OCI-LY3 (cell line): ENCODE results near the gene ROBO2.

Source experiments
- H2AFZ ChIP-seq: fragments of 200-600, 300-600 bp; shearing (Covaris generic); 2 replicates; pipeline ENCODE4 v1.6.0; 2014; ENCODE audit warnings: antibody characterized with exemption, low read depth, low read length
- H3K27ac ChIP-seq: fragments of 200-600, 300-600 bp; sonication (generic); 2 replicates; pipeline ENCODE4 v1.5.1; 2014; ENCODE audit warnings: mild to moderate bottlenecking, low read length, moderate library complexity, mixed read lengths
- H3K27me3 ChIP-seq: fragments of 200-600, 300-600 bp; sonication (generic); 2 replicates; pipeline ENCODE4 v1.6.1; 2014; ENCODE audit warnings: low read depth, low read length, mixed read lengths
- H3K36me3 ChIP-seq: fragments of 200-600, 300-600 bp; sonication (generic); replicated peaks from 2 replicates; pipeline ENCODE3; 2014; ENCODE audit warnings: low read depth, low read length, mixed read lengths
- H3K4me1 ChIP-seq: fragments of 300-600, 200-600 bp; sonication (generic); 2 replicates; pipeline ENCODE4 v1.6.1; 2014; ENCODE audit warnings: low read length, mixed read lengths
- H3K4me2 ChIP-seq: fragments of 200-600, 300-600 bp; sonication (generic); 2 replicates; pipeline ENCODE4 v1.6.1; 2014; ENCODE audit warnings: low read length, mixed read lengths
- H3K4me3 ChIP-seq: fragments of 300-600, 200-600 bp; sonication (generic); 2 replicates; pipeline ENCODE4 v1.5.1; 2014; ENCODE audit warnings: antibody characterized with exemption, mild to moderate bottlenecking, low read length, moderate library complexity
- H3K79me2 ChIP-seq: fragments of 300-600, 200-600 bp; shearing (Covaris generic); 2 replicates; pipeline ENCODE4 v1.6.1; 2014; ENCODE audit warnings: mild to moderate bottlenecking, low read length, mixed read lengths
- H3K9ac ChIP-seq: fragments of 300-600, 200-600 bp; shearing (Covaris generic); 2 replicates; pipeline ENCODE4 v1.6.0; 2014; ENCODE audit warnings: mild to moderate bottlenecking, low read length, moderate library complexity
- H3K9me3 ChIP-seq: fragments of 200-600, 300-600 bp; shearing (Covaris generic); 2 replicates; pipeline ENCODE4 v1.6.1; 2014; ENCODE audit warnings: low read length, mixed read lengths; ENCODE audit not compliant: insufficient read depth
- H4K20me1 ChIP-seq: fragments of 200-600, 300-600 bp; sonication (generic); 2 replicates; pipeline ENCODE4 v1.6.1; 2016; ENCODE audit warnings: low read length, mixed read lengths; ENCODE audit not compliant: insufficient read depth
- CTCF ChIP-seq: fragments of 200-600, 300-600 bp; sonication (generic); IDR thresholded peaks from 2 replicates; pipeline ENCODE4 v1.5.1; 2014; ENCODE audit warnings: antibody characterized with exemption, low read length, low read depth
- EZH2phosphoT487 ChIP-seq: fragments of 200-600 bp; shearing (Covaris generic); IDR thresholded peaks from 2 replicates; pipeline ENCODE4 v1.6.1; 2018; ENCODE audit warnings: antibody characterized with exemption, mixed run types, low read depth

ROBO2 gene

DNA sequence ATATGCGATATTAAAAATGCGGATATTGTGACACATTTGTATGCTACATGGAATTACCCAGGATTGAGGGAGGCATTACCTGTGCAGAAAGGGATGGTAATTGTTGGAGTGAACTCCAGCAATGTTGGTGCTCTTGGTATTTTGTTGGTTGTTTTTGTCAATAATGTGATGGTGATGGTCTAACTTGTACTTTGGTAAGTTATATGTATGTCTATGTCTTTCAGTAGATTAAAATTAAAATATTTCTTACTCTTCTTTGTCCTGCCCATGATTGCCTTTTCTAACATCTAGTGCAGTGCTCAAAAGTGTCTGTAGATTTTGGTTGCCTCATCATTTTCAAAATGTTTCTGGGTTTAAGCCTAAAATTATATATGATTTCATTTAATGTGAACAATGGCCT is 192.7 kb downstream of the ROBO2 start:
- TF ChIP-seq CTCF (no peak), EZH2phosphoT487 (no peak)
- no peak overlapping the region for H2AFZ ChIP-seq
- no peaks in the 10 kb centered on the region for H3K36me3 ChIP-seq
- H3K27ac ChIP-seq = no peak overlapping the region
- no peaks in the 10 kb centered on the region for H3K4me1 ChIP-seq
- H3K79me2 ChIP-seq = no peaks in the 10 kb centered on the region
- H3K9me3 ChIP-seq = no peaks in the 10 kb centered on the region
- no peaks in the 10 kb centered on the region for H4K20me1 ChIP-seq
- H3K27me3 ChIP-seq = no peaks in the 10 kb centered on the region
- no peak overlapping the region for H3K9ac ChIP-seq
- no peak overlapping the region for H3K4me3 ChIP-seq
- H3K4me2 ChIP-seq = no peak overlapping the region

GRCh38 chr3:77234004-77234403 is 194.1 kb downstream of the ROBO2 start:
- TF ChIP-seq EZH2phosphoT487 = no peak
- TF ChIP-seq CTCF = no peak
- Histone ChIP-seq H3K4me1 (no peaks in the 10 kb centered on the region), H4K20me1 (no peaks in the 10 kb centered on the region), H3K4me2 (no peak overlapping the region), H2AFZ (no peak overlapping the region), H3K79me2 (no peaks in the 10 kb centered on the region), H3K4me3 (no peak overlapping the region), H3K9me3 (no peaks in the 10 kb centered on the region), H3K27ac (no peak overlapping the region), H3K9ac (no peak overlapping the region), H3K27me3 (no peaks in the 10 kb centered on the region), H3K36me3 (no peaks in the 10 kb centered on the region)

GRCh38 chr3:77236118-77236517 is 196.2 kb downstream of the ROBO2 start:
- Histone ChIP-seq H3K4me1 (no peaks in the 10 kb centered on the region), H3K9ac (no peak overlapping the region), H3K27me3 (no peaks in the 10 kb centered on the region), H3K9me3 (no peaks in the 10 kb centered on the region), H4K20me1 (no peaks in the 10 kb centered on the region), H3K27ac (no peak overlapping the region), H3K79me2 (no peaks in the 10 kb centered on the region), H3K36me3 (no peaks in the 10 kb centered on the region), H3K4me3 (no peak overlapping the region), H3K4me2 (no peak overlapping the region), H2AFZ (no peak overlapping the region)
- TF ChIP-seq EZH2phosphoT487 (no peak), CTCF (no peak)

DNA sequence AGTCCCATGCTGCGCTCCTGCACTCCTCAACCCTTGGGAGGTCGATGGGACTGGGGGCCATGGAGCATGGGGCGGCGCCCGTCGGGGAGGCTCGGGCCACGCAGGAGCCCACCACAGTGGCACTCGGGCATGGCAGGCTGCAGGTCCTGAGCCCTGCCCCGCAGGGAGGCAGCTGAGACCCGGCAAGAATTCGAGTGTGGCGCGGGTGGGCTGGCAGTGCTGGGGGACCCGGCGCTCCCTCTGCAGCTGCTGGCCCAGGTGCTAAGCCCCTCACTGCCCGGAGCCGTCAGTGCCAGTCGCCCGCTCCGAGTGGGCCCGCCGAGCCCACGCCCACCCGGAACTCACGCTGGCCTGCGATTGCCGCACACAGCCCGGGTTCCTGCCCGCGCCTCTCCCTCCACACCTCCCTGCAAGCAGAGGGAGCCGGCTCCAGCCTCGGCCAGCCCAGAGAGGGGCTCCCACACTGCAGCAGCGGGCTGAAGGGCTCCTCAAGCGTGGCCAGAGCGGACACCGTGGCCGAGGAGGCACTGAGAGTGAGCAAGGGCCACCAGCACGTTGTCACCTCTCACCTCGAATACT is 200.3 kb downstream of the ROBO2 start:
- Histone ChIP-seq H3K9me3 (no peaks in the 10 kb centered on the region), H2AFZ (no peak overlapping the region), H3K27me3 (no peaks in the 10 kb centered on the region), H3K36me3 (no peaks in the 10 kb centered on the region), H3K27ac (no peak overlapping the region), H3K9ac (no peak overlapping the region), H3K4me1 (no peaks in the 10 kb centered on the region), H3K79me2 (no peaks in the 10 kb centered on the region), H3K4me2 (no peak overlapping the region), H3K4me3 (no peak overlapping the region), H4K20me1 (no peaks in the 10 kb centered on the region)
- TF ChIP-seq CTCF (no peak), EZH2phosphoT487 (no peak)
